BLaER1 (cell line): Measurements from ENCODE around the gene BRD1.
"Not testable (repeated sequence)": the region's sequence is repeated elsewhere in the genome, so short reads cannot be mapped to it uniquely, and the experiment has no call there.

Source experiments
- H3K27ac ChIP-seq: shearing (Covaris generic); formaldehyde crosslinking; 2 replicates; pipeline ENCODE4 v1.8.1; 2022
- H3K27me3 ChIP-seq: shearing (Covaris generic); formaldehyde crosslinking; 2 replicates; pipeline ENCODE4 v1.8.1; 2022
- H3K36me3 ChIP-seq: shearing (Covaris generic); formaldehyde crosslinking; 2 replicates; pipeline ENCODE4 v1.8.1; 2022
- H3K4me1 ChIP-seq: shearing (Covaris generic); formaldehyde crosslinking; 2 replicates; pipeline ENCODE4 v1.8.1; 2022
- H3K4me2 ChIP-seq: shearing (Covaris generic); formaldehyde crosslinking; 2 replicates; pipeline ENCODE4 v1.8.1; 2022
- H3K4me3 ChIP-seq: shearing (Covaris generic); formaldehyde crosslinking; 2 replicates; pipeline ENCODE4 v1.8.1; 2022
- H3K9ac ChIP-seq: shearing (Covaris generic); formaldehyde crosslinking; 2 replicates; pipeline ENCODE4 v1.8.1; 2022
- H3K9me3 ChIP-seq: shearing (Covaris generic); formaldehyde crosslinking; 2 replicates; pipeline ENCODE4 v1.8.1; 2022
- H4K20me1 ChIP-seq: shearing (Covaris generic); formaldehyde crosslinking; 2 replicates; pipeline ENCODE4 v1.8.1; 2022
- Cebpa-rat ChIP-seq: shearing (Covaris generic); IDR thresholded peaks from 2 replicates; pipeline ENCODE4 v1.8.1; 2022

Gene BRD1

DNA sequence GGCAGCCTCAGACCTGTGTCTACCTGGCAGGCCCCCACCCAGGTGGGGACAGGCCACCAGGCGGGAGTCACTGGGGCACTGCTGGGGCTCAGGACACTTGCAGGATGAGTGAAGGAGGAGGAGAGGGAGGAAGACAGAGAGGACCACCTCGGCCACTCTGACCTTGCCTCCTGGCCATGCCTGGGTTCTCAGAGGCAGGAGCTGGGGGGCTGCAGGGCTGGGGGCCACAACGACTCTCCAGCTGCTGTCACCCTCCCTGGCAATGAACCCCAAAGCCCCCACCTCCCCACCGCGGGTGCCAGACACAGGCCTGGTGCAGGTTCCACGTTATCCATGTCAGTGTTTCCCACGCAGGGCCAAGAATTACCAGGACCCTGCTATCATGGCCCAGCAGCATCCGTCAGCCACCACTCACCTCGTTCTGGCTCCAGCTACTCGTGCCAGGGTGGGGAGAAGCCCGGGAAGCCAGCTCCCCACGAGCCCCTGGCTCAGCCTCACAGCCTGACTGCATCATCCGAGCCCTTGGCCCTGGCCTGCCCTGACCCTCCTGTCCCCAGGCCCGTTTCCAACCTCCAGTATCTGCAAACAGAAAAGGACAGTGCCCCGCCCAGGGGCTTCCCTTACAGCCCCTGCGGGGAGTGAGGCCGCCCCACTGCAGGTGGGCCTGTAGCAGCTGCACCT is 62.4 kb downstream of the BRD1 start:
- H3K27ac ChIP-seq: 0 out of 2 replicates have a peak overlapping the region, but pooled peaks have one; percentile 39

DNA sequence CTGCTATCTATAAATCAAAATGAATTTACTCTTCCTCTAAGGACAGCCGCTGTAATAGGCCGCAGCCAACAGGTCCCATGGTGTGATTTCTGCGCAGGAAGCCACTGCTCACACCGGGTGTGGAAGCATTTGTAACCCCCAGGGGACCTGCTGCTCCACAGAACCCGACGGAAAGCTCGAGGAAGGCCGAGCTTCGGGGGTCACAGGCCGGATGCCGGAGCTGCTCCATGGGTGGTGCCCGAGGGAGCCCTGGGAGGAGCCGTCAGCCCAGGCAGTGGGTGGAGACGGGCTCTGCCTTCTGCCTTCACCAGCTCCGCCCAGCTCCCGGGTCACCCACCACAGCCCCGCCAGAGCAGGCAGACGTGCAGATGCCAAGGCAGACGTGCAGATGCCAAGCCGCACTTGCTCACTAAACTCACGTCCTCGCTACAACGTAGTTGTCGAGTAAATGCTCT is 63.5 kb downstream of the BRD1 start:
- H3K4me1 ChIP-seq: peaks cover 90% of the 10 kb centered on the region
- H3K4me3 ChIP-seq: no peak overlapping the region
- peak overlapping the region; percentile 79 for H3K27ac ChIP-seq
- H3K4me2 ChIP-seq: peak overlapping the region; percentile 89
- no peak overlapping the region for H3K9ac ChIP-seq
- H3K36me3 ChIP-seq: no peaks in the 10 kb centered on the region
- peaks cover 15% of the 10 kb centered on the region for H3K9me3 ChIP-seq
- no peak for TF ChIP-seq Cebpa-rat
- no peaks in the 10 kb centered on the region for H4K20me1 ChIP-seq
- H3K27me3 ChIP-seq: no peaks in the 10 kb centered on the region

More for the DNA sequence above, 62.4 kb downstream of the BRD1 start:
- Histone ChIP-seq H4K20me1 (no peaks in the 10 kb centered on the region), H3K4me3 (no peak overlapping the region), H3K4me2 (peak overlapping the region; percentile 53), H3K27me3 (no peaks in the 10 kb centered on the region), H3K4me1 (peaks cover 90% of the 10 kb centered on the region), H3K9ac (no peak overlapping the region), H3K36me3 (no peaks in the 10 kb centered on the region), H3K9me3 (peaks cover 15% of the 10 kb centered on the region)
- TF ChIP-seq Cebpa-rat: no peak

DNA sequence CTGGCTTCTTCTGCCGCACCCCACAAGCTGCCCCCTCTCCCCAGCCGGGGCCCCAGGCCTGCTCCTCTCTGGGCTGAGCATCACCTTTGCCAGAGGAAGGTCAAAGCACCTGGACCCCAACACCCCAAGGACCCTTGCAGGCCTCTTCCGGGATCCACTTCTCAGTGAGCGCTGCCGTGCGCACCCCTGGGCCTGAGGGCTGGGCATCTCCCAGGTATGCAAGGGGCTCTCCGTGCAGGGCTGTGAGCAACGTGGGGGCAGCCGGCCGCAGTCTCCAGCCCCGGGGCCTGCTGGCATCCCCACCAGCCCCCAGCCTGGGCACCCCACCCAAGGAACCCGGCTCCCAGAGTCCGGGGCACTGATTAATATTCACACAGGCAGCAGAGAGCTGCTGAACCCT is 64.0 kb downstream of the BRD1 start:
- Histone ChIP-seq H3K9ac (no peak overlapping the region), H3K36me3 (no peaks in the 10 kb centered on the region), H4K20me1 (no peaks in the 10 kb centered on the region), H3K9me3 (peaks cover 15% of the 10 kb centered on the region), H3K27ac (peak overlapping the region; percentile 79), H3K4me2 (peak overlapping the region; percentile 89), H3K4me1 (peaks cover 87% of the 10 kb centered on the region), H3K27me3 (no peaks in the 10 kb centered on the region), H3K4me3 (no peak overlapping the region)
- no peak for TF ChIP-seq Cebpa-rat

DNA sequence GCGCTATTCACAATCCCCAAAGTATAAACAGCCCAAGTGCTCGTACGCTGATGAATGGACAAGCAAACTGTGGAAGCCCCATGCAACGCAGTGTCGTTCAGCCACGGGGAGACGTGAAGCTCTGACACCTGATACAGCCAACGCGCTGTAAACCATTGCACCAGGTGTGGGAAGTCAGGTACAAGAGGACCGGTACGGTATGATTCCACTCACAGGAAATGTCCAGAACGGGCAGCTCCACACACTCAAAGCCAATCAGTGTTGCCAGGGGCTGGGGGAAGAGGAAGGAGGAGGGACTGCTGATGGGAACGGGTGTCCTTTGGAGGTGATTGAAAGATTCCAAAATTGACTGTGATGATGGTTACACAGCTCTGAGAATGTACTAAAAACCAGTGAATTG is 64.5 kb downstream of the BRD1 start:
- Histone ChIP-seq H3K4me2 (peak overlapping the region; percentile 89), H3K4me3 (no peak overlapping the region), H3K9ac (no peak overlapping the region; the same call in 1 of the 2 replicates), H3K36me3 (no peaks in the 10 kb centered on the region), H3K9me3 (peaks cover 15% of the 10 kb centered on the region), H3K4me1 (peaks cover 82% of the 10 kb centered on the region), H3K27me3 (no peaks in the 10 kb centered on the region), H4K20me1 (no peaks in the 10 kb centered on the region), H3K27ac (peak overlapping the region; percentile 79)
- TF ChIP-seq Cebpa-rat: no peak

DNA sequence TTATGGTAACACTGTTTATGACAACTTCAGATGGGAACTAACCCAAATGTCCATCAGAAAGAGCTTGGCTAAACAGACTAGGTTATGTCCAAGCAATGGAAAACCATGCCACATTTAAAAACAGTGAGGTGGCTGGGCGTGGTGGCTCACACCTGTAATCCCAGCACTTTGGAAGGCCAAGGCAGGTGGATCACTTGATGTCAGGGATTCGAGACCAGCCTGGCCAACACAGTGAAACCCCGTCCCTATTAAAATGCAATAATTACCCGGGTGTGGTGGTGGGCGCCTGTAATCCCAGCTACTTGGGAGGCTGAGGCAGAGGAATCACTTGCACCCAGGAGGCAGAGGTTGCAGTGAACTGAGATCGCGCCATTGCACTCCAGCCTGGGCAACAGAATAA is 65.1 kb downstream of the BRD1 start:
- H3K4me3 ChIP-seq, H3K9ac ChIP-seq, H3K36me3 ChIP-seq, H3K27me3 ChIP-seq, H4K20me1 ChIP-seq: not testable (repeated sequence)
- Histone ChIP-seq H3K27ac (peak overlapping the region; percentile 85), H3K9me3 (peaks cover 15% of the 10 kb centered on the region), H3K4me1 (peaks cover 76% of the 10 kb centered on the region), H3K4me2 (peak overlapping the region; percentile 89)

DNA sequence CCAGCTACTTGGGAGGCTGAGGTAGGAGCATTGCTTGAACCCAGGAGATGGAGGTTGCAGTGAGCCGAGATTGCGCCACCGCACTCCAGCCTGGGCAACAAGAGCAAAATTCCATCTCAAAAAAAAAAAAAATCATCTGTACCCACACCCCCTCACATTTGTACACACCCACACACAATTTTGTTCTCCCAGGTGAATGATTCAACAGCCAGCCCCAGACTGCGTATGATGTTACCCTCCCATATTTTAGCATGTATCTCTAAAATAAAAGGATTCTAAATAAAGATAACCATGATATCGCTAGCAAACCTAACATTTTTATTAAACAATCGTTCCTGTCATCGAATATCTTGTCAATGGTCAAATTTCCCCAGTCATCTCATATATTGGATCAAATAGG is 65.8 kb downstream of the BRD1 start:
- Histone ChIP-seq H3K4me3 (no peak overlapping the region), H3K36me3 (no peaks in the 10 kb centered on the region), H3K9me3 (peaks cover 13% of the 10 kb centered on the region), H3K9ac (peak overlapping the region; percentile 62; the same call in 1 of the 2 replicates), H3K4me1 (peaks cover 72% of the 10 kb centered on the region), H3K27ac (peak overlapping the region; percentile 85), H3K4me2 (peak overlapping the region; percentile 89), H4K20me1 (no peaks in the 10 kb centered on the region), H3K27me3 (no peaks in the 10 kb centered on the region)
- TF ChIP-seq Cebpa-rat: no peak

DNA sequence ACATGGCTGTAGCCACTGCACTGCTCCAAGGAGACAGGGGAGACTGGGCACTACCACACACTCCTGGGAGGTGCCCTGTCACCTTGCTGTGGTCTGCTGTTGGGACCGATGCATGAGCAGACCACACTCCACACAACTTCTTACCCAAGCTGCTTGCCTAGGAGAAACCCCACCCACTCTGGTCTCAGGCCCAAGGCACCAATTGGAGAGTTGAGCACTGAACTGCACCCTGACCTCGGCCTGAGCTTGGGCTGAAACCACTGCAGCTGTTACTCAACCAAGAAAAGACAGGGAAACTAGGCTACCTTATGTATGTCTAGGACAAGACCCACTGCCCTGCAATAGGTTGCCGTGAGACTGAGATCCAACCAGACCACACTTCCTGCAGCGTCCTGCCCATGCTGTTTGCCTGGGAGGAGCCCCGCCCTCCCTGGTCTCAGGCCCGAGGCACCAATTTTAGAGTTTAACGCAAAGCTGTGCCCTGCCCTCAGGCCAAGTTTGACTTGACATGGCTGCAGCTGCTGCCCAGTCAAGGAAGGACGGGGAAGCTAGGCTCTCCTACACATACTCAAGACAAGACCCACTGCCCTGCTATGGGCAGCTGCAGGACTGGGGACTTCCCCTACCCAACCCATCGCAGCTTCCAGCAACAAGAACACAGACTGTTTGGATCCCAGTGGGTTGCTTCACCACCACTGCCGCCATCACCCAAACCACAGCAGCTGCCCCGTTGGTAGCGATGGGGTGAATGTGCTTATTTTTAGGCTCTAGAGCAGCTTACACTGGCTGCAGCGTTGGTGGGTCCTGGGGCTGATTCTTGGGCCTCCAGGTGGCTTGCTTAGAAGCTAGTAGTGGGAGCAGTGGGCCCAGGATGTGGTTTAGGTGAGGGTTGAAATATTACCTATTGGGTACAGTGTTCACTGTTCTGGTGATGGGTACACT is 66.8 kb downstream of the BRD1 start:
- H3K9me3 ChIP-seq: peaks cover 13% of the 10 kb centered on the region
- peaks cover 74% of the 10 kb centered on the region for H3K4me1 ChIP-seq
- H4K20me1 ChIP-seq: no peaks in the 10 kb centered on the region
- peak overlapping the region; percentile 62 for H3K9ac ChIP-seq
- H3K27ac ChIP-seq: peak overlapping the region; percentile 85
- H3K4me2 ChIP-seq: peak overlapping the region; percentile 89
- H3K36me3 ChIP-seq: no peaks in the 10 kb centered on the region
- TF ChIP-seq Cebpa-rat: peak; percentile 92
- no peaks in the 10 kb centered on the region for H3K27me3 ChIP-seq
- peak overlapping the region; percentile 35 for H3K4me3 ChIP-seq

DNA sequence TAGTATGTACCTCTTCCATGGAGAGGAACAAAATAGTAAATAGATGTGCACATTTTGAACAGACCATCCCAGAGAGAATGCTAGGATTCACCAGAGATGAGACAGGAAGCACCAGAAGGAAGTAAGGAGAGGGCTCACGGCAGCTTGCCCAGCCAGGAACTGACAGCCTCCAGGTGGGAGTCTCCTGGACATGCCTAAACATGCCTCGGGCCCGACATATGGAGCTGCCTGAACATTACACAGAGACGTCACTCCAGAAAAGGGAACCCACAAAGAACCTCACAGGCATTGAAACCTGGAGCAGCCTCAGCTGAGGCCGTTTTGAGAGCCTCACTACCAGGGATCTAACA is 67.4 kb downstream of the BRD1 start:
- Histone ChIP-seq H3K27ac (peak overlapping the region; percentile 85), H3K9me3 (peaks cover 16% of the 10 kb centered on the region), H3K4me3 (peak overlapping the region; percentile 35), H3K27me3 (no peaks in the 10 kb centered on the region), H3K4me2 (peak overlapping the region; percentile 89), H4K20me1 (no peaks in the 10 kb centered on the region), H3K4me1 (peaks cover 67% of the 10 kb centered on the region), H3K36me3 (no peaks in the 10 kb centered on the region), H3K9ac (peak overlapping the region; percentile 62)
- no peak for TF ChIP-seq Cebpa-rat

DNA sequence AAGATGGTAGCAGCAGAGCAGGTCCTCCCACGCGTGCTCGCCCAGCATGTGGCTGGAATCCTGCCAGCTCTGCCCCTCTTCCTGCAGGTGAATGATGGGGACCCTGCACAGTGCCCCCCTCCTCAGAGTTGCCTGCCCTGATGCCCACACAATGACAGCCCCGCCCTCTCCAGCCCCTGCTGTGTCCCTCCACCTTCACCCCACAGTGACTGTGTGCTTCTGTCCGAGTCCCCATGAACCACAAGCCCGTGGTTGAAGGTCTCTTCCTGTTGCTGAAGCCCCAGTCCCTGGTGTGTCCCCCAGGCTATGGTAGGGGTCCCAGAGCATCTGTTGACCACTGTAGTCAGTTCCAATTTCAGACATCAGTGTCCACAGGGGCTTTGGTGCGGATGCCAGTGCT is 71.0 kb downstream of the BRD1 start:
- Histone ChIP-seq H3K27ac (no peak overlapping the region), H3K4me2 (no peak overlapping the region), H3K27me3 (no peaks in the 10 kb centered on the region), H3K4me3 (no peak overlapping the region), H3K9me3 (peaks cover 16% of the 10 kb centered on the region), H3K9ac (no peak overlapping the region), H4K20me1 (no peaks in the 10 kb centered on the region), H3K4me1 (peaks cover 50% of the 10 kb centered on the region), H3K36me3 (no peaks in the 10 kb centered on the region)
- no peak for TF ChIP-seq Cebpa-rat

DNA sequence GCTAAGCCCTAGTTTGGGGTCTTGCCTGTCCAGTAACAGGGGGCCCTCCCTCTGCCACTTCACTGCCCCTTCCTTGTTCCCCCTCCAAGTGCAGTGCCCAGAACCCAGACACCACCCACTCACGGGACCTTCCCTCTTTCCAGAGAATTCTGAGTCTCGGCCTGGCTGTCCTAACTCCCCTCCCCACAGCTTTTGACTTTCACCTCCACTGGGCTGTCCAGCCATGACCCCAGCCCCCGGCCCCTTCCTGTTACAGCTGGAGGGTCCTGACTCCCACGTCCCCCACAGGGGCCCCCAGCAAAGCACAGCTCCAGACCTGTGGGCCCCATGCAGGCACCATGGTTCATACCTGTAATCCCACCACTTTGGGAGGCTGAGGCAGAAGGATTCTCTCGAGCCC is 71.5 kb downstream of the BRD1 start:
- no peaks in the 10 kb centered on the region for H4K20me1 ChIP-seq
- no peaks in the 10 kb centered on the region for H3K36me3 ChIP-seq
- no peak overlapping the region for H3K27ac ChIP-seq
- H3K9ac ChIP-seq: no peak overlapping the region
- no peak for TF ChIP-seq Cebpa-rat
- H3K4me2 ChIP-seq: no peak overlapping the region
- H3K4me3 ChIP-seq: no peak overlapping the region
- H3K9me3 ChIP-seq: peaks cover 16% of the 10 kb centered on the region
- no peaks in the 10 kb centered on the region for H3K27me3 ChIP-seq
- peaks cover 46% of the 10 kb centered on the region for H3K4me1 ChIP-seq
